Activated naive CD4-positive, alpha-beta T cell (primary cell): ENCODE results near the gene DAP.

ENCODE experiments used
- DNase-seq, 4 experiments: peaks; one replicate each; lab custom pipeline; 2025; lab: John Stamatoyannopoulos, UW

DAP gene

GRCh38 chr5:10760921-10761184 lies 181 bp downstream of the DAP start:
- DNase-seq: no peak

DNA sequence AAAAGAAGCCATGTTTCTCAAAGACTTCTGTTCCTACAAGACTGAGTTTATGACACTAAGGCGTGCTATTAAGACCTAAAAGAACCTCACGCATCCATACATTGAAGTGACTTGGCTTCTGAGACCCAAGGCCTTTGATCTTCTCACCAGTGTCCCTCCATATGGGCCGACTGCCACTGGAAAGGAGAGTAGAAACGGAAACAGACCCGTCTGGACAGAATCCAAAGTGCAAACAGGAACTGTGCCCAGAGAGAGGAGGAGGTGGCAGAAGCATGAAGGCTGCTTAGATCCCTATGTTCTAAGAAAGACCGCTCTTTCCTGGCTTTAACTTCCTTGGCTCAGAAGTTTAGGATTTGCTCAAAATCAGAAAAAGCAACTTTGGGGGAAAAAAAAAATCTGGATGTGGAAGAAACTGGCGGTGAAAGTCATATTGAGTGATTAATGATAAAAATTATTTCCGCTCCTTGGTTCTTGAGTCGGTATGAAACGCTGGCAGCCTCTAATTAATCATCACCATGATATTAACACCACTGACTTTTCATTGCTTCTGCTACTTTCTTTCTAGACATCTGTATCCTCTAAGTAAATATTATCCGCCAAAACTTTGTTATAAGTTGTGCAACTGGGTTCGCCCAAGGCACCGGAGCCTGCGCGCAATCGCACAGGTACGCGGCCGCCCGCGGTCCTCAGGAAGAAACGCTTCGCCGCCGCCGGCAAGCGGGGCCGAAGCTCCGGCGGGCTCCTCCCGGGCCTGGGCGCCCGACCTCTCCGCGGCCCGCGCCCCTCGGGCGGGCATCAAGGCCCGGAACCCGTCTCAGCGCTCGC lies 726 bp downstream of the DAP start:
- DNase-seq: peak in 2 of 4 experiments; percentile 12 to 51

DNA sequence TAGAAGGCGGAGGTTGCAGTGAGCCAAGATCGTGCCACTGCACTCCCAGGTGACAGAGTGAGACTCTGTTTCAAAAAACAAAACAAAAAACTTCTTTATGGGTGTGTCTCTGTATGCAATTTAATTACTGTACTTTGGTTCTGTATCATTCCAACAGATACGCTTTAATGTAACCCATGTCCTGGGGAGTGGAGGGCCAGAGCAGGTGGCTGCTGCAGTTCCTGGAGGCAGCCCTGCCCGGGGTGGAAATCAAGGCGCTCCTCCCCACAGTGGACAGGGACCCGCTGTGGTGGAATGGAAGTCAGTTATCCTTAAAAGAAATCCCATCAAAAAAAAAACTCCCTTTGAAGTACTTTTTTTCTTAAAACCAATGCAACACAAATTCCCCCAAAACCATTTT lies 1.9 kb downstream of the DAP start:
- no peak for DNase-seq

DNA sequence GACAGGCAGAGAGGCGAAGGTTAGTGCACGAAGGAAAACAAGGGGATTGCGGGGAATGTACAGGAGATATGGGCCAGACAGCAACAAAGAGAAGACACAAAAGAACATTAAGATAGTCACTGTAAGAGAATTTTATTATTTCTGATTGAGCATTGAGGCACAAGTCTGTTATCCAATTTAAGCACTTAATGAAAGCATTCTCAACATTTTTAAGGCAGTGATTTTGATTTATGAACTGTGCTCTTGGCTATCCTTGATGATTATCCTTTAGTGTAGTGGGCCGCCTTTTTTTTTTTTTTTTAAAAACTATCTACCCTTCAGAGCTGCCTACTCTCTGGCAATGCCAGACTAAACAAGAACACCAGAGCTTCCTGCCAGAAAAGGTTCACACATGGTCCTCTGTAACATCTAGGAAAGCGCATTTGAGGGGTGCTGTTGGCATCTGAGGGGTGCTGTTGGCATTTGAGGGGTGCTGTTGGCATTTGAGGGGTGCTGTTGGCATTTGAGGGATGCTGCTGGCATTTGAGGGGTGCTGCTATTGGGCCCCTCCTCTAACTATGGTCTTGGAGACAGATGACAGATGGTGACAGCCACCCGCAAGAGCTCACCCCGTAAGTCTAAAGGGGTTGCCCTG lies 3.0 kb downstream of the DAP start:
- DNase-seq: no peak

DNA sequence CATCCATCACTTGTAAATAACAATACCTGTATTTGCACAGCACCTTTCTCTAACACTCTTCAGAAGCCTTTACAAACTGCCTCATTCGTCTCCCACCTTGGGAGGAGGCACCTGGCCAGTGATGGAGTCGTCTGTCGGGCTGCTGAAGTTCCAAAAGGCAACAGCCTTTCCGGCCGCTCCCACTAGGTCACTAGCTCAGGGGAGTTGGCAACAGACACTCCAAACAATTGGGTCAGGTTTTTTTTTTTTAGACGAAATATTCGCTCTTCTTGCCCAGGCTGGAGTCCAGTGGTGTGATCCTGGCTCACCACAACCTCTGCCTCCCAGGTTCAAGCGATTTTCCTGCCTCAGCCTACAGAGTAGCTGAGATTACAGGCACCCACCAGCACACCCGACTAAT lies 4.0 kb downstream of the DAP start:
- DNase-seq: no peak

GRCh38 chr5:10756549-10756948 lies 4.5 kb downstream of the DAP start:
- no peak for DNase-seq

DNA sequence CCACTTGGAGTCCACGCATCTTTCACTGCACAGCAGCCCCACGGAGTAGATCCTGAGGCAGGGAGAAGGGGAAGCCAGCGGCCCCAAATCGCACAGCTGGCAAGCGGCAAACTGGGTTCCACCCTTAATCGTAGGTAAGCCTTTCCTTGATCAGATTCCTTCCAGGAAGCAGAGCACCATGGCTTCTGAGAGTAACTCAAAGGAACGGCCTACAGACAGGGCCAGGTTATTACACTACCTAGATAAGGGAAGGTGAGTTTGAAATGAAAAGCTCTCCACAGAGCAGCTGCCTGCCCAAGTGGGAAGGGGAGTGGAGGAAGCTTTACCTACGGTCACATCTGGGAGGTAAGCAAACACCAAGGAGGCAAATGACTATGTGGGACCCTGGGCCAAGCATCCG lies 7.9 kb downstream of the DAP start:
- DNase-seq: no peak

DNA sequence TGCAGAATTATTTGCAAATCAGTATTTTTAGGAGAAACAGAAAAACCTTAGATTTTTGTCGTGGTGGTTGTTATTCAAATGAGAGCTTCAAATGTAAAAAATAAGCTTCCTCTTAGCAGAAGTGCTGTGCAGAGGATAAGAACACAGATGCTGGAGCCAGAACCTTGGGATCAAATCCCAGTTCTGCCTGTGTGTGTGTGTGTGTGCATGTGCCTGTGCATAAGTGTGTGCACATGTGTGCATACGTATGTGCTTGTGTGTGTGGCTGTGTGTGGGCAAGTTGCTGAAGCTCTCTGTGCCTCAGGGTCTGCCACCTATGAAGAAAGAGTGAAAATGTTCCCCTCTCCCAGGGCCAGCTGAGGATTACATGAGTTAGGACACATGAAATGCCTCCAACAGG lies 8.6 kb downstream of the DAP start:
- no peak for DNase-seq

DNA sequence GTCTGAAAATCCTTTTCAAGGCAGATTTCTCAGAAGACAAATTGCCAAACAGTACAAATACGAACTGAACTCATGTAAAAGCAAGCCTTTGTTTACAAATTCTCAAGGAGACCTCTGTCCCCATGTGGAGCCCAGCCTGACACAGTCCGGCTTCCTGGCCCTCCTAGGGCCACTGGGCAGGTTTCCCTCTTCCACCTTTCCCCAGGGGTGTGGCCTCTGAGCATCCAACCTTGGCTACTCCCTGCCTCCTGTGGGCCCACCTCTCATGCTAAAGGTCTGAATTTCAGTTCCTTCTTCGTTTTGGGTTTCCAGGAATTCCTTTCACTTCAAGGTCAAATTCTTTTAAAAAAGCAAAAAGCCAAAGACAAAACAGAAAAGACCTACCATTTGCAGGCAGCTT lies 10.1 kb downstream of the DAP start:
- DNase-seq: no peak

GRCh38 chr5:10747678-10748622 lies 13.1 kb downstream of the DAP start:
- DNase-seq: no peak

DNA sequence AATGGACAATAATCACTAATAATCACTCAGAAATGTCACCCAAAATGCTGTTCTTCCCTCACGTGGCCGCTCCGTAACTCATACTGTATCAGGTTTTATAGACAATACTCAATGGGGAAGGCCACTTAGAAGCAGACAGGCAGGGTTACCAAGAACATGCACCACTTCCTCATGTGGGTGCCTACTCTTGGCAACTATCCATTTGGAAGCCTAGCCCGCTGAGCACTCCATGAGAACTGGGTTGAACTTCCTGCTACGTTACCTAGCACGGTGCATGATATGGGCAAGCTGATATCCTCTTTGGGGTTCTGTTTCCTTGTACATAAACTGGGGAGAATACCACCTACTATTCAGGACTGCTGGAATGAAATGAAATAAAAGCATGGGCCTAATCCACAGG lies 14.3 kb downstream of the DAP start:
- DNase-seq: no peak

- DNase-seq: no peak
Observed at GRCh38 chr5:10745133-10745532, 15.9 kb downstream of the DAP start.

DNA sequence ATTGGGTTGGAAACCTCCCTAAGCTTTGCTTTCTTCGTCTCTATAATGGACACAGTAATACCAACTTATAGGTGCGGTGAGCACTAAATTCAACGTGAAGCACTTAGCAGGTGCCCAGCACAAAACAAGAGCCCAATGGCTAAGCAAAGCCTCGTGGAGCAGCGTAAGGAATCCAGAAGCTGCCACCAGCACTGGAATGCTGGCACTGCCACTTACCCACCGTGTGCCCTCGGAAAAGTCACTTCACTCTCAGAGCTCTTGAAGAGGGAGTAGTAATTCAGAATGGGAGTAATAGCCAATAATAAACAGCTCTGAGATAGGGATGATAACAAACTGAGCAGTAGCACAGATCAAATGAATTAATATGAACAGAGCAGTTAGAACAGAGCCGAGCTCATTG lies 16.4 kb downstream of the DAP start:
- no peak for DNase-seq

GRCh38 chr5:10743951-10744350 lies 17.1 kb downstream of the DAP start:
- no peak for DNase-seq

DNA sequence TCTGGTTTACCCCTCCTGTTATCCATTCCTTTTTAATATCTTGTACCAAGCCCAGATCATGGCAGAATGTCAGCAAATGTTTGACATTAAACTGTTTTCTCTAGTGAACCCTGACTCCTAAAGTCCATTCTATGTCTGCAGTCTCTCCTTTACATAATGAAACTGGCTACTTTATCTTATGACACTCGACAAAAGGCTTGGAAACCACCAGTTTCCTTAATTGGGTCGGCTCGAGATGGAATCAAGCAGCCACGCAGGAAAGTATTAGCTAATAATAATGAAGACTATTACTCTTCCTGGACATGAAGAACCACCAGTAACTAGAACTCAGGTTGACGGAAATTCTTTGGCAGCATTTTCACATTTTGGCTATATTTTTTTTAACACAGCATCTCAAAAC lies 17.5 kb downstream of the DAP start:
- DNase-seq: no peak

- DNase-seq: no peak
Observed at GRCh38 chr5:10741661-10742060, 19.4 kb downstream of the DAP start.

GRCh38 chr5:10740384-10740783 lies 20.6 kb downstream of the DAP start:
- no peak for DNase-seq

DNA sequence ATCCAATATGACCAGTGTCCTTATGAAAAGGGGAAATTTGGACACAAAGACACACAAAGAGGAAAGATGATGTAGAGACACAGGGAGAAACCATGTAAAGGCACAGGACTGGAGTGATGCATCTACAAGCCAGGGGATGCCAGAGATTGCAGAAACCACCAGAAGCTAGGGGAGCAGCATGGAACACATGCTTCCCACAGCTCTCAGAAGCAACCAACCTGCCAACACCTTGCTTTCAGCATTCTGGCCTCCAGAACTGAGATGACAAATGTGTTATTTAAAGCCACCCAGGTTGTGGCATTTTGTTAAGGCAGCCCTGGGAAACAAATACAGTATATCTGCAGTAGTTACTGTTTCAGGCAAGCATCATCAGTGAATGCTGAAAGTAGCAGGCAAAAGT lies 23.2 kb downstream of the DAP start:
- DNase-seq: no peak

DNA sequence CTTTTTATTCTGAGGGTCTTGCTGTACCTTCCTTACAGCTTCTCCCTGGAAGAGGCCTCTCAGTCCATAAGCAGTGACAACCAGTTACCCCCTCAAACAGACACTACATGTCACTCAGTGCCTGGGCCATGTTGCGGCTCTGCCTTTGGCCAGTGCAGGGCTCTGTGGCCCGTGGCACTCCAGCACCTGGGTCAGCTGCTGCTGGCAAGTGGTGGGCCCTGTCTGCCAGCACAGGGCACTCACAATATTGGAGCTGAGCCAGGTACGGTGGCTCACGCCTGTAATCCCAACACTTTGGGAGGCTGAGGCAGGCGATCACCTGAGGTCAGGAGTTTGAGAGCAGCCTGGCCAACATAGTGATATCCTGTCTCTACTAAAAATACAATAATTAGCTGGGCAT lies 24.2 kb downstream of the DAP start:
- no peak for DNase-seq

DNA sequence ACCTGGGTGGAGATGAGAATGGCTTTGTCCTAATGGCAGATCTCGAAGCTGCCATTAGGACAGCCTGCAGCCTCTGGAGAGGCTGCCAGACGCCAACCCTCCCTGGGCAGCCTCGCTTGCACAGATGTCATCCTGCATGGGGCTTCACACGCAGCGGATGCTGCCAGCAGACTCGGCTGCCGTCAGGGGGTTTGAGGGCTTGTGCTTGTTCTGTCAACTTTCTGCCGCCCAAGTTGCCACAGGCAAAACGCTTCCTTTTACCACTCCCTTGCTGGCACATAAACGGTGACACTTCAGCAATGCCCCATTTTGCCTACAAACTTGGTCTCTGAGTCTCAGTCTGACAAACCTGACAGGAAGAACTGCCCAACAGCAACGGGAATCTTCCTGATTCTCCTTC lies 24.7 kb downstream of the DAP start:
- no peak for DNase-seq

DNA sequence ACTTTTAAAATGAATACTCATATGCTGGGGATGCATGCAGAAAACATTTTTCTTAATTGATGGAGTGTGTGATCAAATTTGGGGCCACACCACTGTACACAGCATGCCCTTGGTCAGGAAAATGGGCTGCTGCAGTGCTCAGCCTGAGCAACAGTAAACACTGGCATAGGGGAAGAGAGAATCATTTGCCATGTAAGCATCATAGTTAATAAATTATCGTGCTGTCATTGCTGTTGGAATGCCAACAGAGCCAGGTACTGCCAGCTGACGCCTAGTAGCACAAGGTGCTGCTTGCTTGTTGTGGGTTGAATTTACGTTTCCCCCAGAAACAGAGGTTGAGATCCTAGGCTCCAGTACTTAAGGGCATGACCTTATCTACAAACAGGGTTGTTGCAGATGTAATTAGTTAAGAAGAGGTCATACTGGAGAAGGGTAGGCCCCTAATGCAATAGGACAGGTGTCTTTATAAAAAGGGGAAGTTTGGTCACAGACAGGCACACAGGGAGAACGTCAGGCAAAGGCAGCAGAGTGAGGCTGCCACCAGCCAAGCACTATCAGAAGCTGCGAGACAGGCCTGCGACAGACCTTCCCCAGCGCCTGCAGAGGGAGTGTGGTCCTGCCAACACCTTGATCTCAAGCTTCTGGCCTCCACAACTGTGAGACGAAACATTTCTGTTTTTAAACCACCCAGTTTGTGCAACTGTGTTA lies 25.3 kb downstream of the DAP start:
- DNase-seq: no peak

DNA sequence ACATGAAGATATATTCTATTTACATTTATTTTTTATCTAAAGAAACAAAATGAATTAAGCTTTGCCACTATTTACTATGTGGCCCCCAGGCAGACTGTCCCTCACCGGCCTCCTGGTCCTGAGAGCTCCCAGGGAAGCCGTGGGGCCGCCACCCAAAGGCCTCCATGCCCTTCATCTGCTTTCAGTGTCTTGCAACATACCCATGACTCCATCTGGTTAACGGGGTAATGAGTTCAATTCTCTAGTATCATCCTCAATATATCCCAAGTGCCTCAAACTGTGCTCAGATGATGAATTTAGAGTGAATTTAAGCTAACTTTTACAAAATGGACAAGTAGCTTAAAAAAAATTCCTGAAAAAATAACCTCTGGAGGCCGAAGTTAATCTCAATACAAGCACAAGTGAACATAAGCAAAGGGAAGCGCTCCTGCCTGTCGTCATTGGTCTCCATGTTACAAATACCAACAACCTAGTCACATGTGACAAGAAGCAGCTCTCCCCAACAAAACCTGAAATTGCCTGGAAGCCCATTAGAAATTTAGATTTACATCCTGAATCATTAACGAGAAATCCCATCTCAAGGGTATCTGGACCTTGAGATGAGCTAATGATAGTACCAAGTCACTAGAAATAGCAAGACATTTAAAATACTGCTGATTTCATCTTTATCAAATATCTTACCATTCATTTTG lies 26.1 kb downstream of the DAP start:
- DNase-seq: no peak
